ENCODE results near the gene SAP25.

The SAP25 gene

GRCh38 chr7:100573691-100574361, at the start of gene SAP25:
Gene SAP25, minus strand, starts transcription at chr7:100573900. Its CDS starts 158 bp downstream, at chr7:100573742.
- no peak for DNase-seq (ENCODE audit: low read depth)

DNA sequence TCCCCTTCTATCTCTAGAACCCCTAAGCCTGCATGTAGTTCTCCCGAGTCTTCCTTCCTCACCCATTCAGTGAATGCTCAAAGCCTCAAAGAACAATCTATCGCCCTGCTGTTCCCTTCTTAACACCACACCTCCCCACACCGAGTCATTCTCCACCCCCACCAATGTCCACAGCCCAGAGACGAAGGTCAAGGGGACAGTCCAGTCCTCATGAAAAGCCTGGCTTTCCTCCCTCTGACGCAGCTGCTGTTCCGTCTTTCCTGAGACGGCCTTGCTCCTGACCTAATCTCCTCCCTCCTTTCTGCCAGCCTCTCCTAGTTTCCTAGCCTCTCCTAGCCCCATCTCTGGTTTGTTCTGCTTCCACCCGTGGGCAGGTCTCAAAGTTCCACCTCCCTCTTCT, 47.9 kb upstream of the SAP25 start:
- DNase-seq (ENCODE audit: low read depth) = no peak

GRCh38 chr7:100620804-100621203, 47.1 kb upstream of the SAP25 start:
- DNase-seq (ENCODE audit: low read depth) = no peak

- no peak for DNase-seq (ENCODE audit: low read depth)
Observed at GRCh38 chr7:100620239-100620638, 46.5 kb upstream of the SAP25 start.

GRCh38 chr7:100614308-100614861, 40.7 kb upstream of the SAP25 start:
- no peak for DNase-seq (ENCODE audit: low read depth)

GRCh38 chr7:100613412-100614175, 39.9 kb upstream of the SAP25 start:
- no peak for DNase-seq (ENCODE audit: low read depth)

DNA sequence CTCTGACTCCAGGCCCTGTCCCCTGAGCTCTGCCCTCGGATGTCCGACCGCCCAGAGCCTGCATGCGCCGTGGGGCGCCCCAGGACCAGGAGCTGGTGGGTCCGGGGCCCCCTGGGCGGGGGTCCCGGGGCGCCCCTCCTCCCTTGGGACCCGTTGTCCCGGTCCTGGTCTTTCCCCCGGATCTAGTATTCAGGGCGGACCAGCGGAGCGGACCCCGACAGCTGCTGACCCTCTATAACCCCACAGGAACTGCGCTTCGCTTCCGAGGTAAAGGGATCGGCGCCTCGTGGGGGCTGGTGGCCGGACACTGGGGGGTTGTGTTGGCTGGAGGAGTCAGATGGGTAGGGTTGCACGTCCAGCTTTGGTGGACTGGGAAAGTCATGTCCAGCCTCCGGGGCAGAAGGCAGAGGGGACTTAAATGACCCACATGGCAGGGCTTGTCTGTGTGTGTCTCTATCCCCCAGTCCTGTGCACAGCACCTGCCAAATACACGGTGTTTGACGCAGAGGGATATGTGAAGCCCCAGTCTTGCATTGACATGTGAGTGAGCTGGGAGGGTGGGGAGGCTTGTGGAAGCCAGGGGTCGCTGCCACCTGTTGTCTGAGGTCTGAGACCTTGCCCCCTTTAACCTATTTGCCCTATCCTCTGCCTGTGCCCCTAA, 39.2 kb upstream of the SAP25 start:
- DNase-seq (ENCODE audit: low read depth) = no peak

DNA sequence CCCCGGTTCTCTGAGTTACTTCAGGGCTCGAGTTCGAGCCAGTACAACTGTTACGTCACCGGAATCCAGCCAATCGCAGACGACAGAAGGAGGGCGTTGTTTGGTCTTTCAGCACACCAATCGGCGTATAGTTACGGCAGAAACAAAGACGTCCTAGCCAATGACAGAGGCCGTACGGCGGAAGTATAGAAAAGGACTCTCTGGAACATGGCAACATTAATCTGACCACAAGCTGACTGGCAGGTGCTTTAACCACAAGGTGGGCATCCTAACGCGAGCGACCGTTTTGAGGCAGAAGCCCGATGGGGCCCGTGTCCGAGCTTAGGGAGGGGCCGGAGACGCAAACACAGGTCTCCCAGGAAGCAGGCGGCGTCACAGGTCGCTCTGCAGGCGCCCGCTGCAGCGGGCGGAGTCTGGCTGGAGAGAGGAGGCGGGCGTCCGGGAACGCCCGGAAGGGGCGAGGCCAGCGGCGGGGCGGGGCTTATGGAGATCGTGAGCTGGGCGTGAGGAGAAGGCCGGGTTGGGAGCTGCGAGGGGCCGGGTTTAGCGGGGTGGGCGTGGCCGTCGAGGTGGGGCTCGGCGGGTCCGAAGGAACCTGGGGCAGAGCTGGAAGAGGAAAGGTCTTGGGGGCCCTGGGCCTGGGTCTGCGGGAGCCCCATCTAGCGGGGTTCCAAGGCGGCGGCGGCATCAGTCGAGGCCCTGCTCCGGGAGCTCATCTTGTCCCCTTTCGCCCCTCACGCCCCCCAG, 38.5 kb upstream of the SAP25 start, which contains the start of gene MOSPD3:
Gene MOSPD3, plus strand, starts transcription at position 558 of the 747 bp plus-strand sequence. CDS start 252 bp downstream, outside the sequence.
- DNase-seq (ENCODE audit: low read depth) = peak; percentile 96

- DNase-seq (ENCODE audit: low read depth) = no peak
Observed at GRCh38 chr7:100609958-100610357, 36.3 kb upstream of the SAP25 start.

- DNase-seq (ENCODE audit: low read depth) = no peak
Observed at GRCh38 chr7:100607111-100607510, 33.4 kb upstream of the SAP25 start.

GRCh38 chr7:100606313-100606712, 32.6 kb upstream of the SAP25 start:
- DNase-seq (ENCODE audit: low read depth) = no peak

DNA sequence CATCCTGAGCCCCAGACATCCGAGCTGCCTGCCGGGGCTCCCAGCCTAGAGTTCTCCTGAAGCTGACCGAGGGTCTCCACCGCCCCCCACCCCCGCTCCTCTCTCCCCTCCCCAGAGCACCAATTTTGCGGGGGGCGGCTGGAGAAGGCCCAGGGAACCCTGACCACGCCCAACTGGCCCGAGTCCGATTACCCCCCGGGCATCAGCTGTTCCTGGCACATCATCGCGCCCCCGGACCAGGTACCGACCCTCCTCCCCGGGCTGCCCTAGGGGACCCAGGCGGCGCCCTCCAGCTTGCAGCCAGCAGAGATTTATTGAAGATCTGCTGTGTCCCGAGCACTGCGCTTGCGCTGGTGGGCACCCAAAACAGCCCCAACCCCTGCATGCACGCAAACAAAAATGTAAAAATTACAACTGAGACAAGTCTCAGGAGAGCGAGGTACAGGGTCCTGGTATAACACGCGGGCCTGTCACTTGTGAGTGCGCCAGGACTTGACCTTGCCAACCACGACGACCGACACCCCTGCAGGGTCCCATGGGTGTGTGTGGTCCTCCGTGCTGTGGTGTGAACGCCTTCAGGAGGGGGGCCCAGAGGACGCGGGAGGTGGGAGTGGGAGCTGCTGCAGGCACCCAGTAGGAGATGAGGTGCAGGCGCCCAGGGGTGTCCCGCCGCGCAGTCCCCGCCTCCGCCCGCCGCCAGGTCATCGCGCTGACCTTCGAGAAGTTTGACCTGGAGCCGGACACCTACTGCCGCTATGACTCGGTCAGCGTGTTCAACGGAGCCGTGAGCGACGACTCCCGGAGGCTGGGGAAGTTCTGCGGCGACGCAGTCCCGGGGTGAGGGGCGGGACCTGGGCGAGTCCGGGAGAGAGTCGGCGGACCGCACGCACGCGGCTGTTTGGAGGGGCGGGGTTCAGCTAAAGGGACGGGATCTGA, 31.5 kb upstream of the SAP25 start:
- no peak for DNase-seq (ENCODE audit: low read depth)

DNA sequence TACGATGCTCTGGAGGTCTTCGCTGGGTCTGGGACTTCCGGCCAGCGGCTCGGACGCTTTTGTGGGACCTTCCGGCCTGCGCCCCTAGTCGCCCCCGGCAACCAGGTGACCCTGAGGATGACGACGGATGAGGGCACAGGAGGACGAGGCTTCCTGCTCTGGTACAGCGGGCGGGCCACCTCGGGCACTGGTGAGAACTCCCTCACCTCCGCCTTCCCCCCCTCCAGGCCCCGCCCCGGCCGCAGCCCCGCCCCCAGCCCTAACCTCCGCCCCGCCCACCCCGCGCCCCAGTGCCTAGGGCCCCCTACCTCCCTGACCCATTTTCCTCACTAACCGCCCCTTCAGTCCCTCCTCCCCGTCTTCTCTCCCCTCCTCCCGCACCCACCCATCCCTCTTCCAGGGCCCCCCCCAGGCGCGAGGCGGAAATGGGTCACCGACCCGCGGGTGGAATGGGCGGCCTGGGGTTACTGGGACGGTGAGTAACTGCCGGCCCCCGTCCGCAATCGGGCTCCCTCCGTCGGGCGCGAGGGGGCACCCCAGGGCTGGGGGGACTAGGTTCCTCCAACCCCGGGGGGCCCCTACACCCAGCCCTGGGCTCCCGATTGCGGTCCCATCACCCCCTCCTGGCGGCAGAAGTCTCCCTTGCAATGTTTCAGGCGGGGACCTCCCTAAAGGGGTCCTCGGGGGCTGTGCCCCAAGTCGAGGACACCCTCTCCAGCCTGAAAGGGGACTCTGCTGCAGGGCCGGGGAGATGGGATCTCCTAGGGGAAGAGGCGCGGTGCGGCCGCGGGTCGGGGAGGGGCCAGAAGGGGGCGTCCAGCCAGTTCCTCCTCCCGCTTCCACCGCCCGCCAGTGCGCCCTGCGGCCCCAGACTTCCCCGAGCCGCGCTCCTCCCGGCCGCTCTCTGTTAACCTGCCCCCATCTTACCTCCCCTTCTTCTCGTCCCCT, 30.6 kb upstream of the SAP25 start:
- DNase-seq (ENCODE audit: low read depth) = peak; percentile 49

DNA sequence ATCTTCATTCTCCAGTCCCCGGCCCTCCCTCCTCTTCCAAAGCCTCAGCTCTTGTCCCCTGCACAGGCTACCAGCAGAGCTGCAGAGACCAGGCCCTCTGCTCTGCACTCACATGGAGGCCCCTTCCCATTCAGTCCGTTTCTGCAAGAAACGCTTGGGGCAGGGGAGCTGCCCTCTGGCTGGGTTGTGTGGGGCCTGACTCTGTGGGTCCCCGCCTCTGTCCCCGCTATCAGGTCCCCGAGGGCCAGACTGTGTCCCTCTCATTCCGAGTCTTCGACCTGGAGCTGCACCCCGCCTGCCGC, 30.0 kb upstream of the SAP25 start:
- DNase-seq (ENCODE audit: low read depth) = no peak

DNA sequence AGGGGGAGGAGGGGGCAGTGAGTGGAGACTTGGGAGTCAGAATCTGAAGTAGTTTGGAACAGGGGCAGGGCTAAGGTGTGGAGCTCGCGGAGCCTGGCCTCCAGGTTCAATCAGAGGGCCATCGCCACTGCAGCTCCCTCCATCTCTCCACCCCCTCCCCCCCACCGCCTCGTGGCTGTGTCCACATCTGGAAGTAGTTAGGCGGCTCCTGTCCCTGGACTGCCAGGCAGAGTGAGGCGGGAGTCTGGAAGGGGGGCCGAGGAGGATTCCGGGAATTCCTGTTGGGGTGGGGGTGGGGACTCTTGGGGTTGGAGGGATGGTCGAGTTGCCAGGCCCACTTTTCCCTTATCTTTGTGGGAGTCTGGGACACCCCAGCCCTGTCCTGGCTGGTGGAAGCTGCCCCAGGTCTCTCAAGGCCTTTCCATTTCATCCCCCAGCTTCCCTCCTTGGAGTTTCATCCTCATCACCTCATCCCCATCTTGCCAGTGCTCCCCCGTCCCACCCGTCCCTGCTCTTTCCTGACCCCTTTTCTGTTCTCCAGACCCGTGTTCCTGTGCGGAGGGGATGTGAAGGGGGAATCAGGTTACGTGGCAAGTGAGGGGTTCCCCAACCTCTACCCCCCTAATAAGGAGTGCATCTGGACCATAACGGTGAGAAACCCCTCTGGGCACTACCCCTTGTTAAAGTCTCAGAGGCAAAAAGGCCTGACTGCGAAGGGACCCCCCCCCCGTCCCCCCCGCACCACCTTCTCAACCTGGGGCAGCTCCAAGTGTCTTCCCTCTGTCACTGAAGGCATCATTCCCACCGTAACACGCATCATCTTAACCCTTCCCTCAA, 29.4 kb upstream of the SAP25 start:
- DNase-seq (ENCODE audit: low read depth) = no peak

DNA sequence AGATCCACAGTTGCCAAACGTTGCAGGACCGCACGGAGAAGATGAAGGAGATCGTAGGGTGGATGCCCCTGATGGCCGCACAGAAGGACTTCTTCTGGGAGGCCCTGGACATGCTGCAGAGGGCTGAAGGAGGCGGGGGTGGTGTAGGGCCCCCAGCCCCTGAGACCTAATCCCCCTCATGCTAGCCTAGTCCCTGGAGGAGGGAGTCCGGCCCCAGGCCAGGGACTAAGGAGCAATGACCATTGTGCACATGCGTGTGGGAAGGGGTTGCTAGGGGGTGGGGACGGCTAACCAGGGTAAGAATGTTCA, 27.0 kb upstream of the SAP25 start:
- no peak for DNase-seq (ENCODE audit: low read depth)

DNA sequence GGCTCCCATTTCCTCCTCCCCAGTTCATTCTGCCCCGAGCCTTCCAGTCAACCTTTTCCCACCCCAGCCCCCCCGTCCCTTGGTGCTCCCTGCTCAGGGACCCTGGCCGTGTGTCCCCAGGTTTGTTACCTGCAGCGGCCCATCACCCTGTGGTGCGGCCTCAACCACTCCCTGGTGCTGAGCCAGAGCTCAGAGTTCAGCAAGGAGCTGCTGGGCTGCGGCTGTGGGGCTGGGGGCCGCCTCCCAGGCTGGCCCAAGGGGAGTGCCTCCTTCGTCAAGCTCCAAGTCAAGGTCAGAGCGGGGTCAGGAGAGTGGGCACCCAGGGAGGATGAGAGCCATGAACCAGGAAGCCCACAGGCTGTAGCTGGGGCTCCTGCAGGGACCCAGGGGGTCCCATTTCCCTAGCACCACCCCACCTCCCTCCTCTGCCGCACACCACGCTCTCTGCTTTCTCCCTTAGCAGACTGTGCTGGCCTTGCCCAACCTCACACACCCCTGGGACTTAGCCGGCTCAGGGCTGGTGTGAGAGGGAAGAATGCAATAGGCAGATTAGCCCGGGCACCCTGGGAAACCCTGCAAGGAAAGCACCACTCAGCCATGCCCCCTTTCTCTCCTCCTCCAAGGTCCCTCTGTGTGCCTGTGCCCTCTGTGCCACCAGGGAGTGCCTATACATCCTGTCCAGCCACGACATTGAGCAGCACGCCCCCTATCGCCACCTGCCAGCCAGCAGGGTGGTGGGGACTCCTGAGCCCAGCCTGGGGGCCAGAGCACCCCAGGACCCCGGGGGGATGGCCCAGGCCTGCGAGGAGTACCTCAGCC, 26.4 kb upstream of the SAP25 start:
- DNase-seq (ENCODE audit: low read depth) = no peak

DNA sequence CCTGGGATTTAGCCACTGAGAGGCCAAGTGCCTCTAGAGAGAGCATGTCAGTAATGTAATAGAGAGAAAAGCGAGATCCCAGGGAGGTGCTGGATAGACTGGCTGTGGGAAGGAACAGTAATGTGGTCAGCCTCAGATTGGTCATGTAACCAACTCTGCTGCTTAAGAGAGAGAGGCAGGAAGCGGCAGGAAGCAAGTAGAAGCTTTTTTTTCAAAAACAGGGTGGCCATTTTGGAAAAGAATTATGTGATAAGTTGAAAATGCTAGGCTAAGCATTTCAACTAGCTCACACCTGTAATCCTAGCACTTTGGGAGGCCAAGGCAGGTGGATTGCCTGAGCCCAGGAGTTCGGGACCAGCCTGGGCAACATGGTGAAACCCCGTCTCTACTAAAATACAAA, 24.7 kb upstream of the SAP25 start:
- no peak for DNase-seq (ENCODE audit: low read depth)

Data from stimulated activated CD8-positive, alpha-beta memory T cell treated with anti-CD3 and anti-CD28 coated beads, Interleukin-12 subunit alpha, Interleukin-12 subunit beta, amount 100 ng/mL, for 1 hour (primary cell).